ENCODE data around the gene PECR.
"Not testable (repeated sequence)": the region's sequence is repeated elsewhere in the genome, so short reads cannot be mapped to it uniquely, and the experiment has no call there.

The PECR gene

GRCh38 chr2:216012830-216013079 is 68.9 kb downstream of the PECR start:
- Histone ChIP-seq H3K4me1 (ENCODE audit: control insufficient read depth, insufficient read depth, low read length) (peaks cover 11% of the 10 kb centered on the region), H3K27ac (ENCODE audit: low read depth, low read length) (peak overlapping the region; percentile 71), H3K4me3 (ENCODE audit: low read depth, low read length) (peak overlapping the region; percentile 95), H3K27me3 (ENCODE audit: control insufficient read depth, insufficient read depth, low read length) (no peaks in the 10 kb centered on the region), H3K36me3 (ENCODE audit: control insufficient read depth, insufficient read depth, low read length) (no peaks in the 10 kb centered on the region), H3K9me3 (ENCODE audit: control insufficient read depth, insufficient read depth, low read depth, low read length) (no peaks in the 10 kb centered on the region), H3K9ac (ENCODE audit: low read length) (peak overlapping the region; percentile 78)

GRCh38 chr2:216012133-216012829 is 69.3 kb downstream of the PECR start:
- peaks cover 11% of the 10 kb centered on the region for H3K4me1 ChIP-seq (ENCODE audit: control insufficient read depth, insufficient read depth, low read length)
- H3K4me3 ChIP-seq (ENCODE audit: low read depth, low read length): peak overlapping the region; percentile 95
- no peaks in the 10 kb centered on the region for H3K27me3 ChIP-seq (ENCODE audit: control insufficient read depth, insufficient read depth, low read length)
- H3K9me3 ChIP-seq (ENCODE audit: control insufficient read depth, insufficient read depth, low read depth, low read length): no peaks in the 10 kb centered on the region
- H3K27ac ChIP-seq (ENCODE audit: low read depth, low read length): no peak overlapping the region
- H3K9ac ChIP-seq (ENCODE audit: low read length): peak overlapping the region; percentile 78
- no peaks in the 10 kb centered on the region for H3K36me3 ChIP-seq (ENCODE audit: control insufficient read depth, insufficient read depth, low read length)

- not testable (repeated sequence) for H3K27me3 ChIP-seq (ENCODE audit: control insufficient read depth, insufficient read depth, low read length); H3K27ac ChIP-seq (ENCODE audit: low read depth, low read length); H3K4me3 ChIP-seq (ENCODE audit: low read depth, low read length); H3K36me3 ChIP-seq (ENCODE audit: control insufficient read depth, insufficient read depth, low read length); H3K9me3 ChIP-seq (ENCODE audit: control insufficient read depth, insufficient read depth, low read depth, low read length); H3K9ac ChIP-seq (ENCODE audit: low read length)
- H3K4me1 ChIP-seq (ENCODE audit: control insufficient read depth, insufficient read depth, low read length): peaks cover 23% of the 10 kb centered on the region
Measured at GRCh38 chr2:216009215-216009614, 72.4 kb downstream of the PECR start.

- H3K36me3 ChIP-seq (ENCODE audit: control insufficient read depth, insufficient read depth, low read length): no peaks in the 10 kb centered on the region
- peaks cover 25% of the 10 kb centered on the region for H3K4me1 ChIP-seq (ENCODE audit: control insufficient read depth, insufficient read depth, low read length)
- H3K4me3 ChIP-seq (ENCODE audit: low read depth, low read length): no peak overlapping the region
- H3K27me3 ChIP-seq (ENCODE audit: control insufficient read depth, insufficient read depth, low read length): no peaks in the 10 kb centered on the region
- H3K9ac ChIP-seq (ENCODE audit: low read length): no peak overlapping the region
- no peak overlapping the region for H3K27ac ChIP-seq (ENCODE audit: low read depth, low read length)
- no peaks in the 10 kb centered on the region for H3K9me3 ChIP-seq (ENCODE audit: control insufficient read depth, insufficient read depth, low read depth, low read length)
Measured at GRCh38 chr2:216008387-216008786, 73.2 kb downstream of the PECR start.

GRCh38 chr2:216006164-216006663 is 75.4 kb downstream of the PECR start:
- peaks cover 41% of the 10 kb centered on the region for H3K4me1 ChIP-seq (ENCODE audit: control insufficient read depth, insufficient read depth, low read length)

GRCh38 chr2:216004697-216005283 is 76.8 kb downstream of the PECR start:
- Histone ChIP-seq H3K27ac (ENCODE audit: low read depth, low read length) (no peak overlapping the region), H3K36me3 (ENCODE audit: control insufficient read depth, insufficient read depth, low read length) (peaks cover 8% of the 10 kb centered on the region)

More at GRCh38 chr2:216006164-216006663, 75.4 kb downstream of the PECR start:
- H3K9me3 ChIP-seq (ENCODE audit: control insufficient read depth, insufficient read depth, low read depth, low read length): no peaks in the 10 kb centered on the region
- no peak overlapping the region for H3K4me3 ChIP-seq (ENCODE audit: low read depth, low read length)
- no peak overlapping the region for H3K27ac ChIP-seq (ENCODE audit: low read depth, low read length)
- H3K9ac ChIP-seq (ENCODE audit: low read length): no peak overlapping the region
- H3K36me3 ChIP-seq (ENCODE audit: control insufficient read depth, insufficient read depth, low read length): no peaks in the 10 kb centered on the region
- no peaks in the 10 kb centered on the region for H3K27me3 ChIP-seq (ENCODE audit: control insufficient read depth, insufficient read depth, low read length)

GRCh38 chr2:216003876-216004696 is 77.5 kb downstream of the PECR start:
- Histone ChIP-seq H3K9ac (ENCODE audit: low read length) (no peak overlapping the region), H3K4me3 (ENCODE audit: low read depth, low read length) (no peak overlapping the region), H3K27me3 (ENCODE audit: control insufficient read depth, insufficient read depth, low read length) (no peaks in the 10 kb centered on the region), H3K27ac (ENCODE audit: low read depth, low read length) (no peak overlapping the region), H3K36me3 (ENCODE audit: control insufficient read depth, insufficient read depth, low read length) (peaks cover 12% of the 10 kb centered on the region), H3K4me1 (ENCODE audit: control insufficient read depth, insufficient read depth, low read length) (peaks cover 45% of the 10 kb centered on the region), H3K9me3 (ENCODE audit: control insufficient read depth, insufficient read depth, low read depth, low read length) (no peaks in the 10 kb centered on the region)

More at GRCh38 chr2:216004697-216005283, 76.8 kb downstream of the PECR start:
- no peak overlapping the region for H3K4me3 ChIP-seq (ENCODE audit: low read depth, low read length)
- no peaks in the 10 kb centered on the region for H3K9me3 ChIP-seq (ENCODE audit: control insufficient read depth, insufficient read depth, low read depth, low read length)
- peaks cover 45% of the 10 kb centered on the region for H3K4me1 ChIP-seq (ENCODE audit: control insufficient read depth, insufficient read depth, low read length)
- H3K27me3 ChIP-seq (ENCODE audit: control insufficient read depth, insufficient read depth, low read length): no peaks in the 10 kb centered on the region
- no peak overlapping the region for H3K9ac ChIP-seq (ENCODE audit: low read length)

- H3K27ac ChIP-seq (ENCODE audit: low read depth, low read length): no peak overlapping the region
- peaks cover 12% of the 10 kb centered on the region for H3K36me3 ChIP-seq (ENCODE audit: control insufficient read depth, insufficient read depth, low read length)
- peaks cover 45% of the 10 kb centered on the region for H3K4me1 ChIP-seq (ENCODE audit: control insufficient read depth, insufficient read depth, low read length)
- H3K27me3 ChIP-seq (ENCODE audit: control insufficient read depth, insufficient read depth, low read length): no peaks in the 10 kb centered on the region
- H3K9me3 ChIP-seq (ENCODE audit: control insufficient read depth, insufficient read depth, low read depth, low read length): no peaks in the 10 kb centered on the region
- H3K4me3 ChIP-seq (ENCODE audit: low read depth, low read length): no peak overlapping the region
- H3K9ac ChIP-seq (ENCODE audit: low read length): no peak overlapping the region
Measured at GRCh38 chr2:216002693-216003092, 78.9 kb downstream of the PECR start.

- Histone ChIP-seq H3K4me3 (ENCODE audit: low read depth, low read length) (no peak overlapping the region), H3K36me3 (ENCODE audit: control insufficient read depth, insufficient read depth, low read length) (peaks cover 17% of the 10 kb centered on the region), H3K27me3 (ENCODE audit: control insufficient read depth, insufficient read depth, low read length) (no peaks in the 10 kb centered on the region), H3K9me3 (ENCODE audit: control insufficient read depth, insufficient read depth, low read depth, low read length) (no peaks in the 10 kb centered on the region), H3K4me1 (ENCODE audit: control insufficient read depth, insufficient read depth, low read length) (peaks cover 45% of the 10 kb centered on the region), H3K9ac (ENCODE audit: low read length) (no peak overlapping the region), H3K27ac (ENCODE audit: low read depth, low read length) (no peak overlapping the region)
Measured at GRCh38 chr2:216002101-216002678, 79.4 kb downstream of the PECR start.

GRCh38 chr2:216001216-216002100 is 80.2 kb downstream of the PECR start:
- peaks cover 38% of the 10 kb centered on the region for H3K4me1 ChIP-seq (ENCODE audit: control insufficient read depth, insufficient read depth, low read length)
- no peaks in the 10 kb centered on the region for H3K27me3 ChIP-seq (ENCODE audit: control insufficient read depth, insufficient read depth, low read length)
- H3K4me3 ChIP-seq (ENCODE audit: low read depth, low read length): no peak overlapping the region
- no peak overlapping the region for H3K27ac ChIP-seq (ENCODE audit: low read depth, low read length)
- no peak overlapping the region for H3K9ac ChIP-seq (ENCODE audit: low read length)
- H3K36me3 ChIP-seq (ENCODE audit: control insufficient read depth, insufficient read depth, low read length): peaks cover 20% of the 10 kb centered on the region
- no peaks in the 10 kb centered on the region for H3K9me3 ChIP-seq (ENCODE audit: control insufficient read depth, insufficient read depth, low read depth, low read length)

Data from HUES6 (cell line).